GM18520 (cell line): Measurements from ENCODE around the gene PRAME.
"Not testable (repeated sequence)": the region's sequence is repeated elsewhere in the genome, so short reads cannot be mapped to it uniquely, and the experiment has no call there.

ENCODE experiments used
- ATAC-seq: cut with Tn5 transposase; IDR thresholded peaks from one replicate; pipeline ENCODE4 v1.9.1; 2021; ENCODE audit not compliant: unreplicated experiment

Gene PRAME

GRCh38 chr22:22558972-22559603 is at the start of gene PRAME:
PRAME (minus strand) TSS chr22:22559265; CDS start chr22:22556832, 2,433 bp downstream.
- no peak for ATAC-seq

- ATAC-seq, result not testable (repeated sequence)
Measured at GRCh38 chr22:22608022-22608421, 49.0 kb upstream of the PRAME start.

GRCh38 chr22:22605074-22605404 is 46.0 kb upstream of the PRAME start:
- ATAC-seq, result no peak

GRCh38 chr22:22604326-22605073 is 45.4 kb upstream of the PRAME start:
- ATAC-seq, result no peak

- no peak for ATAC-seq
Measured at GRCh38 chr22:22603470-22603947, 44.4 kb upstream of the PRAME start.

- ATAC-seq, result no peak
Measured at GRCh38 chr22:22600531-22601261, 41.6 kb upstream of the PRAME start.

- no peak for ATAC-seq
Measured at GRCh38 chr22:22599248-22599647, 40.2 kb upstream of the PRAME start.

- no peak for ATAC-seq
Measured at GRCh38 chr22:22598144-22598543, 39.1 kb upstream of the PRAME start.

GRCh38 chr22:22595001-22595835 is 36.2 kb upstream of the PRAME start:
- no peak for ATAC-seq

GRCh38 chr22:22593964-22594656 is 35.0 kb upstream of the PRAME start:
- no peak for ATAC-seq

GRCh38 chr22:22593250-22593649 is 34.2 kb upstream of the PRAME start:
- no peak for ATAC-seq

GRCh38 chr22:22591348-22592299 is 32.6 kb upstream of the PRAME start:
- no peak for ATAC-seq

- ATAC-seq, result no peak
Measured at GRCh38 chr22:22590136-22590891, 31.2 kb upstream of the PRAME start.

- ATAC-seq, result no peak
Measured at GRCh38 chr22:22588485-22589164, 29.6 kb upstream of the PRAME start.

- ATAC-seq, result no peak
Measured at GRCh38 chr22:22587577-22588188, 28.6 kb upstream of the PRAME start.

- ATAC-seq, result no peak
Measured at GRCh38 chr22:22584722-22585121, 25.7 kb upstream of the PRAME start.

GRCh38 chr22:22583030-22583429 is 24.0 kb upstream of the PRAME start:
- no peak for ATAC-seq

GRCh38 chr22:22581524-22581923 is 22.5 kb upstream of the PRAME start:
- not testable (repeated sequence) for ATAC-seq
